Smooth muscle cell (in vitro differentiated cells): ENCODE data around the gene NISCH. TPM values are rescaled to one million over a fixed set of nuclear protein-coding genes. Genes with fewer than 3 reads are reported as not detected.

Source experiments
- DNase-seq: peaks from one replicate; lab custom pipeline; 2025; ENCODE audit not compliant: unreplicated experiment; lab: John Stamatoyannopoulos, UW
- H2AFZ ChIP-seq: fragments of 200-600 bp; sonication (generic); 2 replicates; pipeline ENCODE4 v1.6.0; 2016; ENCODE audit warnings: antibody characterized with exemption, low read depth, mild to moderate bottlenecking
- H3F3A ChIP-seq: fragments of 200-600 bp; sonication (generic); 2 replicates; pipeline ENCODE4 v1.6.0; 2017; ENCODE audit warnings: antibody characterized with exemption, low read depth
- H3K27ac ChIP-seq: fragments of 200-600 bp; sonication (generic); 2 replicates; pipeline ENCODE4 v1.5.1; 2016; ENCODE audit warnings: low read depth, mild to moderate bottlenecking
- H3K27me3 ChIP-seq: fragments of 200-600 bp; sonication (generic); 2 replicates; pipeline ENCODE4 v1.6.1; 2016; ENCODE audit warnings: low read depth, mild to moderate bottlenecking
- H3K36me3 ChIP-seq: fragments of 200-600 bp; sonication (generic); 2 replicates; pipeline ENCODE4 v1.5.1; 2016; ENCODE audit warnings: low read depth
- H3K4me1 ChIP-seq: fragments of 200-600 bp; sonication (generic); 2 replicates; pipeline ENCODE4 v1.5.1; 2016; ENCODE audit warnings: low read depth
- H3K4me2 ChIP-seq: fragments of 200-600 bp; sonication (generic); 2 replicates; pipeline ENCODE4 v1.6.0; 2016; ENCODE audit warnings: mild to moderate bottlenecking
- H3K4me3 ChIP-seq: fragments of 200-600 bp; sonication (generic); 2 replicates; pipeline ENCODE4 v1.5.1; 2016; ENCODE audit warnings: mild to moderate bottlenecking
- H3K79me2 ChIP-seq: fragments of 200-600 bp; sonication (generic); 2 replicates; pipeline ENCODE4 v1.6.0; 2016; ENCODE audit warnings: low read depth, mild to moderate bottlenecking
- H3K9ac ChIP-seq: fragments of 200-600 bp; sonication (generic); 2 replicates; pipeline ENCODE4 v1.6.0; 2016; ENCODE audit warnings: low read depth
- H3K9me3 ChIP-seq: fragments of 200-600 bp; sonication (generic); replicated peaks from 2 replicates; pipeline ENCODE4 v1.5.1; 2016; ENCODE audit warnings: low read depth
- H4K20me1 ChIP-seq: fragments of 200-600 bp; sonication (generic); 2 replicates; pipeline ENCODE4 v1.6.0; 2016; ENCODE audit warnings: low read depth
- CTCF ChIP-seq: fragments of 200-600 bp; sonication (generic); IDR thresholded peaks from 2 replicates; pipeline ENCODE4 v1.5.1; 2017; ENCODE audit warnings: borderline replicate concordance, mild to moderate bottlenecking, antibody characterized with exemption; ENCODE audit not compliant: insufficient read depth, poor library complexity, severe bottlenecking
- WGBS: methylation state at CpG from one replicate; pipeline ENCODE4 v1.1.7; 2016; ENCODE audit warnings: low lambda C conversion rate; 5-methylcytosine and 5-hydroxymethylcytosine counted together
- polyA plus RNA-seq: library from polyadenylated mRNA; unstranded; fragments of >200 nt; fragmentation: Nextera tagmentation; extraction: Ambion mirVana; gene quantifications from 2 replicates; pipeline ENCODE4 v1.2.1, GENCODE V29; 2016
- total RNA-seq: library from RNA; depleted of rRNA; stranded (reverse); fragments of >200 nt; gene quantifications from 2 replicates; pipeline ENCODE4 v1.2.3, GENCODE V29; 2014

Gene NISCH
- total and polyA plus RNA-seq, 2 experiments from 2014 or later, result 47.3 to 55.2 TPM

- H3K27me3 ChIP-seq, result no peaks in the 10 kb centered on the region
- no peak overlapping the region for H3K4me3 ChIP-seq
- H3K4me2 ChIP-seq, result no peak overlapping the region
- no peaks in the 10 kb centered on the region for H3K4me1 ChIP-seq
- H3K9ac ChIP-seq, result no peak overlapping the region
- H4K20me1 ChIP-seq, result no peaks in the 10 kb centered on the region
- no peak for TF ChIP-seq CTCF
- H3K79me2 ChIP-seq, result no peaks in the 10 kb centered on the region
- 89% methylated on average over 3 of the region's 4 CpGs for WGBS
- H3K36me3 ChIP-seq, result no peaks in the 10 kb centered on the region
- no peak overlapping the region for H2AFZ ChIP-seq
- H3F3A ChIP-seq, result no peaks in the 10 kb centered on the region
- no peak for DNase-seq
- no peak overlapping the region for H3K27ac ChIP-seq
- no peaks in the 10 kb centered on the region for H3K9me3 ChIP-seq
Measured at GRCh38 chr3:52446042-52446441, 9.4 kb upstream of the NISCH start.

GRCh38 chr3:52446631-52447511 is 8.5 kb upstream of the NISCH start:
- Histone ChIP-seq H3K4me1 (no peaks in the 10 kb centered on the region), H3K9ac (no peak overlapping the region), H3K27me3 (no peaks in the 10 kb centered on the region), H3K79me2 (no peaks in the 10 kb centered on the region), H3F3A (no peaks in the 10 kb centered on the region), H3K27ac (no peak overlapping the region), H3K36me3 (no peaks in the 10 kb centered on the region), H4K20me1 (no peaks in the 10 kb centered on the region), H3K9me3 (no peaks in the 10 kb centered on the region), H3K4me3 (no peak overlapping the region), H3K4me2 (no peak overlapping the region), H2AFZ (no peak overlapping the region)
- 41% methylated on average over 13 of the region's 13 CpGs for WGBS
- TF ChIP-seq CTCF, result peak; percentile 98
- peak; percentile 21 for DNase-seq

- no peak overlapping the region for H3K4me3 ChIP-seq
- H3K9me3 ChIP-seq, result no peaks in the 10 kb centered on the region
- no peak overlapping the region for H2AFZ ChIP-seq
- H4K20me1 ChIP-seq, result no peaks in the 10 kb centered on the region
- no peak for TF ChIP-seq CTCF
- DNase-seq, result no peak
- H3K27ac ChIP-seq, result no peak overlapping the region
- 89% methylated on average over 11 of the region's 12 CpGs for WGBS
- no peak overlapping the region for H3K9ac ChIP-seq
- H3K4me1 ChIP-seq, result no peaks in the 10 kb centered on the region
- no peaks in the 10 kb centered on the region for H3K79me2 ChIP-seq
- no peaks in the 10 kb centered on the region for H3K36me3 ChIP-seq
- no peaks in the 10 kb centered on the region for H3F3A ChIP-seq
- H3K27me3 ChIP-seq, result no peaks in the 10 kb centered on the region
- no peak overlapping the region for H3K4me2 ChIP-seq
Measured at GRCh38 chr3:52447512-52448355, 7.7 kb upstream of the NISCH start.
